Chondrocyte (in vitro differentiated cells): ENCODE results near the gene MAML3. TPM values are rescaled to one million over a fixed set of nuclear protein-coding genes. Genes with fewer than 3 reads are reported as not detected.

Source experiments
- DNase-seq: peaks from one replicate; pipeline ENCODE4 v3.0.0; 2021; ENCODE audit warnings: mixed read lengths, low spot score
- H3K27ac Mint-ChIP-seq: one replicate; pipeline ENCODE4 v1.8.0; 2021; ENCODE audit warnings: mild to moderate bottlenecking, moderate library complexity, mixed read lengths; ENCODE audit not compliant: unreplicated experiment
- H3K27me3 Mint-ChIP-seq: 2 replicates; pipeline ENCODE4 v1.8.0; 2021; ENCODE audit warnings: low read depth, mixed read lengths
- H3K36me3 Mint-ChIP-seq: 2 replicates; pipeline ENCODE4 v1.8.0; 2021; ENCODE audit warnings: low read depth, mixed read lengths
- H3K4me1 Mint-ChIP-seq: 2 replicates; pipeline ENCODE4 v1.8.0; 2021; ENCODE audit warnings: low read depth, mild to moderate bottlenecking, mixed read lengths
- H3K4me3 Mint-ChIP-seq: one replicate; pipeline ENCODE4 v1.8.0; 2021; ENCODE audit warnings: mild to moderate bottlenecking, moderate library complexity, mixed read lengths; ENCODE audit not compliant: unreplicated experiment
- H3K9me3 Mint-ChIP-seq: 2 replicates; pipeline ENCODE4 v1.8.0; 2021; ENCODE audit warnings: low read depth, mixed read lengths
- CTCF ChIP-seq: fragments of 200-600 bp; sonication (generic); IDR thresholded peaks from 2 replicates; pipeline ENCODE4 v1.5.0; 2021; ENCODE audit warnings: antibody characterized with exemption, mild to moderate bottlenecking, moderate library complexity
- total RNA-seq: library from RNA; stranded (reverse); gene quantifications from 3 replicates; pipeline ENCODE4 v1.2.1, GENCODE V29; 2021

MAML3 gene
- total RNA-seq, 1 donor from 2014 or later = 1.6 TPM

DNA sequence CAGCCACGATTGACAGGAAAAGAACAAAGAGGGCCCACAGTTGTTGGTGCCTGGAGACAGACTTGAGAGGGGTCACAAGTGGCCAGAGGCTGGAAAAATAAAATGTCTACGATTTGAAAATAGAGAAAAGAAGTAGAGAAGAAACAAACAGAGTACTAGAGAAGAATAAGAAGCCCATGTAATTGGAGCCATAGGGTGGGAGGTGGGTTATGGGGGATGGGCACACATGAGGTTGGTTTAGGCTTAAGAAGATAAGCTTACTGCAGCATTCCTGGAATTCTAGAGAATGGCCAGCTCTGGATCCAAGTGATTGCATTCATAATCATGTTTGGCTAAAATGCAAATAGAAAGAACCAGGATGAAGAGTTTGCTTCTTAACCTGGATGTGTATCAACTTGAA lies 210.7 kb downstream of the MAML3 start:
- H3K9me3 Mint-ChIP-seq = no peaks in the 10 kb centered on the region
- no peak overlapping the region for H3K4me3 Mint-ChIP-seq
- H3K27me3 Mint-ChIP-seq = no peaks in the 10 kb centered on the region
- no peak for DNase-seq
- H3K36me3 Mint-ChIP-seq = no peaks in the 10 kb centered on the region
- H3K4me1 Mint-ChIP-seq = peaks cover 18% of the 10 kb centered on the region
- no peak overlapping the region for H3K27ac Mint-ChIP-seq
- TF ChIP-seq CTCF = no peak

DNA sequence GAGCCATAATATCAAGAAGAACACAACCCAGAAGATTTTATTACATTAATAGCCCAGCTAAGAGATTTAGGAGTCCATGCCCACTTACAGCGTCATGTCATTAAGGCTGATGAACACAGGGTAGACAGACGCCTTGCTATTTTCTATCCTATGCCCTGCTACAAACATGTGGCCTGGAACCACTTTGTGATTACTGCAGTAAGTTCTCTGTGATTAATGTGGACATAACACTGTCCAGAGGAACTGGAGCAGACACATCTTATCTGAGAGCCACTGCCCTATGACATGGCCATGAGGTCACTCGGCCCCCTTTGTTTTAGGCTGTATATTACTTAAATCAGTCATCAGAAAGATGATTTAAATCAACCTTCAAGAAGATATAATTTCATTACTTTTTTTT lies 211.7 kb downstream of the MAML3 start:
- no peak for TF ChIP-seq CTCF
- Mint-ChIP-seq H3K27ac (no peak overlapping the region), H3K27me3 (no peaks in the 10 kb centered on the region), H3K4me1 (peaks cover 16% of the 10 kb centered on the region), H3K4me3 (no peak overlapping the region), H3K36me3 (no peaks in the 10 kb centered on the region), H3K9me3 (no peaks in the 10 kb centered on the region)
- no peak for DNase-seq

DNA sequence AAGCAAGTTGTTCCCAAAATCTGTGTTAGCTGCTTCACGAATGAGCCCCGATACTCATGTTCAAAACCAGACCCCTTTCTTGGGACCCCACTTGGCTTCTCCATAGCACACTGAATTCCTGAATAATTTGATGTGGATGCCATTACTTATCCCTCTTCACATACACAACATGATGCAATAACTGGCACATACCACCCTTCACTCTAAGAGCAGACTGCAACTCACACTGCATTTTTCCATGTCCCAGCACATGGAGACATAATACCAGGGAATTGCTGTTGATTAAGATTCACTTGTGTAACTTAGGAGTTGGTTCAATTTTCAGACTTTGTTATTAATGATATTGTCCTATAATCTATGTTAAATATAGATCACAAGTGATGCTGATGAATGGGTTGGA lies 213.4 kb downstream of the MAML3 start:
- no peak for DNase-seq
- peaks cover 2% of the 10 kb centered on the region for H3K27me3 Mint-ChIP-seq
- no peaks in the 10 kb centered on the region for H3K9me3 Mint-ChIP-seq
- H3K27ac Mint-ChIP-seq = no peak overlapping the region
- TF ChIP-seq CTCF = no peak
- peaks cover 9% of the 10 kb centered on the region for H3K4me1 Mint-ChIP-seq
- H3K4me3 Mint-ChIP-seq = no peak overlapping the region
- H3K36me3 Mint-ChIP-seq = no peaks in the 10 kb centered on the region

DNA sequence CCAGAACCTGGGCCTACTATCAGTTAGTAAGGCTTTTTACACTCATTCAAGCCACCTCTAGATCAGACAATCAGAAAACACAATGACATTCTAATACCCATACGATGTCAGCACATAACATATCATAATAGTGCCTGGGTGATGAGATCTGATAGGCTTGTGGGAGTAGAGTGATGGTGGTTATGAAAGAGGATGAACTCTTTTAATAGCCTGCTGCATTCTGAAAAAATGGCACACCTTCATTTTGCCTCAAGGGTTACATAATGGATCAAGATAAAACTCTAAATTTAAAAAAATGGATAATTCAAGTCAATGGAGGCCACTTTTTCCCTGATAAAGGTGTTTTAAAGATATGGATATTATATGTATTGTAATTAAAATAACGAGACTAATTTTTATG lies 215.6 kb downstream of the MAML3 start:
- Mint-ChIP-seq H3K4me1 (peaks cover 9% of the 10 kb centered on the region), H3K9me3 (no peaks in the 10 kb centered on the region), H3K36me3 (no peaks in the 10 kb centered on the region), H3K27me3 (peaks cover 2% of the 10 kb centered on the region), H3K27ac (no peak overlapping the region), H3K4me3 (no peak overlapping the region)
- TF ChIP-seq CTCF = no peak
- no peak for DNase-seq

- peaks cover 7% of the 10 kb centered on the region for H3K27me3 Mint-ChIP-seq
- H3K27ac Mint-ChIP-seq = no peak overlapping the region
- peaks cover 8% of the 10 kb centered on the region for H3K4me1 Mint-ChIP-seq
- H3K9me3 Mint-ChIP-seq = no peaks in the 10 kb centered on the region
- DNase-seq = no peak
- no peaks in the 10 kb centered on the region for H3K36me3 Mint-ChIP-seq
- H3K4me3 Mint-ChIP-seq = no peak overlapping the region
- TF ChIP-seq CTCF = no peak
Observed at GRCh38 chr4:139935911-139936310, 218.1 kb downstream of the MAML3 start.
